ENCODE measurements around the gene TRANK1. TPM values are rescaled to one million over a fixed set of nuclear protein-coding genes. Genes with fewer than 3 reads are reported as not detected.

The TRANK1 gene
- total RNA-seq, 6 experiments from 2014 or later: 1.00 to 3.0 (median 1.4) TPM

GRCh38 chr3:36815375-36815774 lies 129.5 kb downstream of the TRANK1 start:
- Mint-ChIP-seq H3K4me1 (ENCODE audit: low read depth) (no peaks in the 10 kb centered on the region), H3K27ac (no peak overlapping the region), H3K9me3 (no peaks in the 10 kb centered on the region), H3K36me3 (ENCODE audit: low read depth) (no peaks in the 10 kb centered on the region), H3K27me3 (ENCODE audit: insufficient read depth) (peaks cover 8% of the 10 kb centered on the region), H3K4me3 (no peak overlapping the region)
- TF ChIP-seq CTCF (IDR thresholded peaks at IDR 0.05): no peak
- DNase-seq: no peak

GRCh38 chr3:36814776-36815175 lies 130.1 kb downstream of the TRANK1 start:
- H3K4me3 Mint-ChIP-seq: no peak overlapping the region
- peak; percentile 52 for TF ChIP-seq CTCF (IDR thresholded peaks at IDR 0.05)
- H3K27ac Mint-ChIP-seq: no peak overlapping the region
- DNase-seq: no peak
- no peaks in the 10 kb centered on the region for H3K9me3 Mint-ChIP-seq
- no peaks in the 10 kb centered on the region for H3K4me1 Mint-ChIP-seq (ENCODE audit: low read depth)
- peaks cover 5% of the 10 kb centered on the region for H3K27me3 Mint-ChIP-seq (ENCODE audit: insufficient read depth)
- H3K36me3 Mint-ChIP-seq (ENCODE audit: low read depth): no peaks in the 10 kb centered on the region

GRCh38 chr3:36814066-36814717 lies 130.7 kb downstream of the TRANK1 start:
- DNase-seq: no peak
- H3K27ac Mint-ChIP-seq: no peak overlapping the region

GRCh38 chr3:36813305-36813704 lies 131.5 kb downstream of the TRANK1 start:
- no peaks in the 10 kb centered on the region for H3K4me1 Mint-ChIP-seq (ENCODE audit: low read depth)
- no peak overlapping the region for H3K27ac Mint-ChIP-seq

More at GRCh38 chr3:36814066-36814717, 130.7 kb downstream of the TRANK1 start:
- H3K4me3 Mint-ChIP-seq: no peak overlapping the region
- TF ChIP-seq CTCF (IDR thresholded peaks at IDR 0.05): no peak
- H3K9me3 Mint-ChIP-seq: no peaks in the 10 kb centered on the region
- no peaks in the 10 kb centered on the region for H3K4me1 Mint-ChIP-seq (ENCODE audit: low read depth)
- peaks cover 5% of the 10 kb centered on the region for H3K27me3 Mint-ChIP-seq (ENCODE audit: insufficient read depth)
- no peaks in the 10 kb centered on the region for H3K36me3 Mint-ChIP-seq (ENCODE audit: low read depth)

GRCh38 chr3:36812240-36812639 lies 132.6 kb downstream of the TRANK1 start:
- no peak overlapping the region for H3K4me3 Mint-ChIP-seq
- no peak for TF ChIP-seq CTCF (IDR thresholded peaks at IDR 0.05)
- H3K9me3 Mint-ChIP-seq: no peaks in the 10 kb centered on the region
- peaks cover 2% of the 10 kb centered on the region for H3K27me3 Mint-ChIP-seq (ENCODE audit: insufficient read depth)
- no peak overlapping the region for H3K27ac Mint-ChIP-seq
- no peaks in the 10 kb centered on the region for H3K4me1 Mint-ChIP-seq (ENCODE audit: low read depth)
- DNase-seq: no peak
- H3K36me3 Mint-ChIP-seq (ENCODE audit: low read depth): no peaks in the 10 kb centered on the region

More at GRCh38 chr3:36813305-36813704, 131.5 kb downstream of the TRANK1 start:
- no peak for DNase-seq
- Mint-ChIP-seq H3K4me3 (no peak overlapping the region), H3K36me3 (ENCODE audit: low read depth) (no peaks in the 10 kb centered on the region), H3K9me3 (no peaks in the 10 kb centered on the region), H3K27me3 (ENCODE audit: insufficient read depth) (peaks cover 5% of the 10 kb centered on the region)
- TF ChIP-seq CTCF (IDR thresholded peaks at IDR 0.05): no peak
